Mammary epithelial cell (primary cell): Measurements from ENCODE around the gene KRTAP10-5.

ENCODE experiments used
- EZH2 ChIP-seq: IDR thresholded peaks from 2 replicates; pipeline ENCODE4 v1.6.1; 2012; ENCODE audit warnings: low read length, inconsistent platforms, borderline replicate concordance
- TF ChIP-seq, protein P1 (sequence below), 2 donors: IDR thresholded peaks in 1 of 2; conservative IDR thresholded peaks in 1 of 2; 2 replicates each; pipeline ENCODE4 v1.5.1; 2011 to 2012; ENCODE audit warnings: inconsistent platforms in 2 of 2, low read length in 2 of 2, mild to moderate bottlenecking in 2 of 2, control low read depth in 1 of 2, low read depth in 1 of 2; ENCODE audit not compliant: insufficient read depth in 1 of 2; ENCODE audit errors: extremely low read depth in 1 of 2

DNA sequence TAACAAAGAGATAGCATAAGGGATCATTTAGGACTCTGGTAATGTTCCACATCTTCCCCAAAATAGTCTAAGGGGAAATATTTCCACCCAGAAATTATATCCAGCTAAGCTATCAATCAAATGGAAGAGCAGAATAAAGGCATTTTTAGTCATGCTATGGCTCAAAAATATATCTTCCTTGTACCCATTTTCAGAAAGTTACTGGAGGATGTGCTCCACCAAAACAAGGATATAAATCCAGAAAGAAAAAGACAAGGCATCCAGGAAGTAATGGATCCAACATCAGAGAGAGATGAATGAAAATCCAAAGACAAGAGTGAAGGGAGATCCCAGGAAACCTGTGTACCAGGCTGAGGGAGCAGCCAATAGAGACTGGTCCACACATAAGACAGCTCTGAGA lies 28.8 kb upstream of the KRTAP10-5 start:
- TF ChIP-seq, protein P1, sequence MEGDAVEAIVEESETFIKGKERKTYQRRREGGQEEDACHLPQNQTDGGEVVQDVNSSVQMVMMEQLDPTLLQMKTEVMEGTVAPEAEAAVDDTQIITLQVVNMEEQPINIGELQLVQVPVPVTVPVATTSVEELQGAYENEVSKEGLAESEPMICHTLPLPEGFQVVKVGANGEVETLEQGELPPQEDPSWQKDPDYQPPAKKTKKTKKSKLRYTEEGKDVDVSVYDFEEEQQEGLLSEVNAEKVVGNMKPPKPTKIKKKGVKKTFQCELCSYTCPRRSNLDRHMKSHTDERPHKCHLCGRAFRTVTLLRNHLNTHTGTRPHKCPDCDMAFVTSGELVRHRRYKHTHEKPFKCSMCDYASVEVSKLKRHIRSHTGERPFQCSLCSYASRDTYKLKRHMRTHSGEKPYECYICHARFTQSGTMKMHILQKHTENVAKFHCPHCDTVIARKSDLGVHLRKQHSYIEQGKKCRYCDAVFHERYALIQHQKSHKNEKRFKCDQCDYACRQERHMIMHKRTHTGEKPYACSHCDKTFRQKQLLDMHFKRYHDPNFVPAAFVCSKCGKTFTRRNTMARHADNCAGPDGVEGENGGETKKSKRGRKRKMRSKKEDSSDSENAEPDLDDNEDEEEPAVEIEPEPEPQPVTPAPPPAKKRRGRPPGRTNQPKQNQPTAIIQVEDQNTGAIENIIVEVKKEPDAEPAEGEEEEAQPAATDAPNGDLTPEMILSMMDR (conservative IDR thresholded peaks at IDR 0.05 in 1 of 2, IDR thresholded peaks at IDR 0.05 in 1 of 2; ENCODE audit: extremely low read depth in 1 of 2, insufficient read depth in 1 of 2, low read depth in 1 of 2, low read length in 2 of 2): no peak
- no peak for TF ChIP-seq EZH2
